ENCODE results near the gene BRI3BP.

Gene BRI3BP

GRCh38 chr12:125032466-125033152 lies 39.2 kb downstream of the BRI3BP start:
- POLR2A ChIA-PET = no interaction called here
- TF ChIP-seq CTCF (IDR thresholded peaks at IDR 0.05; ENCODE audit: control extremely low read depth, extremely low read depth, low read depth, missing control alignments) = no peak
- CTCF ChIA-PET = interaction anchor here (0.6 kb wide), 1 partner anchor 150 kb away, joined by 3 read pairs; no protein-coding TSS in a partner anchor
- no peak for DNase-seq (ENCODE audit: extremely low spot score)

GRCh38 chr12:125033288-125033687 lies 39.8 kb downstream of the BRI3BP start:
- ChIA-PET POLR2A (no interaction called here), CTCF (no interaction called here)
- no peak for DNase-seq (ENCODE audit: extremely low spot score)
- no peak for TF ChIP-seq CTCF (IDR thresholded peaks at IDR 0.05; ENCODE audit: control extremely low read depth, extremely low read depth, low read depth, missing control alignments)

- ChIA-PET POLR2A (no interaction called here), CTCF (interaction anchor here (1.3 kb wide), 1 partner anchor 10 kb away, joined by 3 read pairs; no protein-coding TSS in a partner anchor)
- no peak for DNase-seq (ENCODE audit: extremely low spot score)
- TF ChIP-seq CTCF (IDR thresholded peaks at IDR 0.05; ENCODE audit: control extremely low read depth, extremely low read depth, low read depth, missing control alignments) = no peak
Measured at GRCh38 chr12:125038976-125039625, 45.7 kb downstream of the BRI3BP start.

GRCh38 chr12:125049093-125049458 lies 55.6 kb downstream of the BRI3BP start:
- POLR2A ChIA-PET = interaction anchor here (0.6 to 1.0 kb wide), 2 partner anchors 27 to 54 kb away, joined by 4 to 7 read pairs; no protein-coding TSS in a partner anchor
- DNase-seq (ENCODE audit: extremely low spot score) = no peak
- no peak for TF ChIP-seq CTCF (IDR thresholded peaks at IDR 0.05; ENCODE audit: control extremely low read depth, extremely low read depth, low read depth, missing control alignments)
- CTCF ChIA-PET = interaction anchor here (0.8 to 1.6 kb wide), 5 partner anchors 10 to 30 kb away, joined by 3 to 4 read pairs (median 3); no protein-coding TSS in a partner anchor

- no peak for DNase-seq (ENCODE audit: extremely low spot score)
- no peak for TF ChIP-seq CTCF (IDR thresholded peaks at IDR 0.05; ENCODE audit: control extremely low read depth, extremely low read depth, low read depth, missing control alignments)
- POLR2A ChIA-PET = no interaction called here
- CTCF ChIA-PET = interaction anchor here (1.2 to 1.6 kb wide), 2 partner anchors 11 to 31 kb away, joined by 3 to 4 read pairs; no protein-coding TSS in a partner anchor
Measured at GRCh38 chr12:125050446-125050845, 57.0 kb downstream of the BRI3BP start.

GRCh38 chr12:125050868-125051267 lies 57.4 kb downstream of the BRI3BP start:
- ChIA-PET POLR2A (no interaction called here), CTCF (no interaction called here)
- no peak for TF ChIP-seq CTCF (IDR thresholded peaks at IDR 0.05; ENCODE audit: control extremely low read depth, extremely low read depth, low read depth, missing control alignments)
- DNase-seq (ENCODE audit: extremely low spot score) = no peak
